Activated CD8-positive, alpha-beta memory T cell treated with anti-CD3 and anti-CD28 coated beads, Interleukin-2, amount 50 U/mL, for 24 hours (primary cell): ENCODE data around the gene MUC2.

ENCODE experiments used
- DNase-seq: peaks from one replicate; pipeline ENCODE4 v3.0.0-alpha.2; 2020; ENCODE audit errors: extremely low read depth

The MUC2 gene

DNA sequence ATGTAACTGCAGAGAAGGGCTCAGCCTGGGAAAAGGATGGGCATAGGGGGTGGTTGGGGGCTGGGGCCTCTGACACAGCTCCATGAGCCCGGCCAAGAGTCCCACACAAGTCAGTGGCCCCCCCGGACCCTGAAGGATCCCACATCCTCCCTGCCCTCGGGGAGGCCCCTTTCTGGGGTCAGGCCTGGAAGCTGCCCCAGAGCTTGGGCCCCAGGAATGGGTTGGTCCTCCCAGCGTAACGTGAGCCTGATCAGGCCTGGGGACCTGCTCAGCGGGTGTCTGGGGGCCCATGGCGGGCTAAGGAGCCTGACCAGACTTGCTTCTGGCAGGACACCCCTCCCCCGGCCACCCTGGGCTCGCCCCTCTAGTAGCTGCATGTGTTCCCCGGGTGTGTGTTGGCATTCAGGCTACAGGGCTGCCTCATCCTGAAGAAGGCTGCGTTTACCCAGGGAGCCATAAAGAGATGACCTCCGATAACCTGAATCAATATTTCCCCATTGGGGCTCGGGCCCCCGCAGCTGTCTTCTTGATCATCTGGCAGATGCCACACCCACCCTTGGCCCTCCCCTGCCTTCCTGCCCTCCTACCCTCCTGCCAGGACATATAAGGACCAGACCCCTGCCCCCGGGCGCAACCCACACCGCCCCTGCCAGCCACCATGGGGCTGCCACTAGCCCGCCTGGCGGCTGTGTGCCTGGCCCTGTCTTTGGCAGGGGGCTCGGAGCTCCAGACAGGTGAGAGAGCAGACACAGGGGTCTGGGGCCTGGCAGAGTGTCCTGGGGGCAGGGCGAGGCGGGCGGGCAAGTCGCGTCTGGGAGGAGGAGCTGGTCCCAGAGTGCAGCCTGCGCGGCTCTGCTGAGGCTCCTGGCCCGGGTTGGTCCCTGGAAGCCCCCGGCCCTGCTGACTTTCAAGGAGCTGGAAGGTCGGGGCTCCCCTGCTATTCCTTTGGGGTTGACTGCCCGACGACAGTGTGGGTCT, at the start of gene MUC2:
Gene MUC2, plus strand, starts transcription at position 631 of the 978 bp plus-strand sequence.
- DNase-seq, result no peak

DNA sequence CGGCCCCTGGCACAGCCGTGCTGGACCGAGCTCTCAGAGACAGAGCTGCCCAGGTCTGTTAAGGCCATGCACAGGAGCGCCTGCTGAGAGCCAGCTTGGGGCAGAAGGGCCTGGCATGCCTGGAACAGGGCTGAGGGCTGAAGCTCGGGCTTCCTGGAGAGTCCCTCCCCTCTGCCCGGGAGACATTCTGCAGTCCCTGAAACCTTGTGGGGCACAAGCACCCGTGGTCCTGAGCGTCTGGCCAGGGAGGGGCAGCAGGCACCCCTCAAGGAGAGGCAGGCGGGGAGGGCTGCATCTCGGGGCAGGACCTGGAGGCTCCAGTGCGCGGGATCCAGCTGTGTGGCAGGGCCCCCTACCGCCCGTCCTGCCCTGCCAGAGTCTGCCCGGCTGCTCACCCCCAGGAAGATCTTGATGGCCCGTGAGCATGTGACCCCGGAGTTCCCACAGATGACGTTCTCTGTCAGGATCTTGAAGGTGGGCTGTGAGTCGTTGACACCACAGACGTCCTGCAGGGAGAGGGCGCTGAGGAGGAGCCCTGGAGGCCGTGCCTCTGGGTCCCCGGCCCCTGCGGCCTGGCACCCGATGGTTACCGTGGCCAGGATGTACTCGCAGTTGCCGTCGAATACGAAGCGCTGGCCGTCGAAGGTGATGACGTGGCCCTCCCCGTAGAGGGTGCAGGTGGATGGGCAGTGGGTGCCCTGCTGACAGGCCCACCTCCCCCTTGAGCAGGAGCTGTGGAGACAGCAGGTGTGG, 49.1 kb upstream of the MUC2 start:
- DNase-seq, result no peak

DNA sequence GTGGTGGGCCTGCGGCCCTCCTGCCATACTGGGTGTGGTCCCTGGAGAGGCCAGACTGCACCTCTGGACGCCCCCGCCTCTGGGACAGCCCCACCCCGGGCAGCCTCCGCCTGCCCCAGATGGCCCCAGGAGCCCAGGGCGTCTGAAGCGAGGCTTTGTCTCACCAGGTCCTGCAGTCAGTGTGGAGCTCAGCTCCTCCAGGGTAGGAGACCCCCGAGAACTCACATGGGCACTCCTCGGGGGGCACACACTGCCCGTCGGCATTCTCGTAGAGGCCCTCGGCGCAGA, 48.6 kb upstream of the MUC2 start:
- DNase-seq, result no peak

DNA sequence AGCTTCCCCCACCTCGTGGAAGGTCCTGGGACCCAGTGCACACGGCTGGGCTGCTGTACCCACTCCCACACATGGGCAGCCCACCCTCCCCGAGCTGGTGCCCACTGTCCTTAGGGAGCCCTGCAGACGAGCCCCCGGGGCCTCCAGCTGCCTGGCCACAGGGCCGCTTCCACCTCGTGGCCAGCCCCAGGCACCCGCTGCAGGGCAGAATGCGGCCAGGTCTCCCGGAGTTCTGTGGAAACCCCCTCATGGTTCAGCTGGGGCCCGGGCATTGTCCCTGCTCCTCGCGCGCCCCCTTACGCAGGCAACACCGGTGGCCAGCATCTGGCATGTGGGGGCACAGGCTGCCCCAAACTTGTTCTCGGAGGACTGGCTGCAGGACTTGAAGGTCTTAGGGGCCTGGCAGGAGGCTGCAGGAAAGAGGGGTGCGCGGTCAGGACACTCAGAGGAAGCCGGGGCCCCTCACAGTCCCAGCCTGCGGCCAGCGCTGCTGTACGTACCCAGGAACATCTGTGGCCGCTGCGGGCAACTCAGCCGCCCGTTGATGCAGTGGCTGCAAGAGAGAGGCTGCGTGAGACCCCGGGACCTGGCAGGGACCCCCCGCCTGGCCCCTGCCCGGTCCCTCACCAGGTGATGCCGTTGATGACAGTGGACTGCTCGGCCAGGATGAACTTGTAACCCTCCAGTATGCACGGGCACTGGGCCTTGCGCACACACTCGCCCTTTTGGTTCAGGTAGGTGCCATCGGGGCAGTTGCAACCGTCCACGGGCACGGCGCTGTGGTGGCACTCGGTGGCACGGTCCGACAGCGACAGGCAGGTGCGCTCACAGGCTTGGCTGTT, 47.8 kb upstream of the MUC2 start:
- DNase-seq, result no peak

DNA sequence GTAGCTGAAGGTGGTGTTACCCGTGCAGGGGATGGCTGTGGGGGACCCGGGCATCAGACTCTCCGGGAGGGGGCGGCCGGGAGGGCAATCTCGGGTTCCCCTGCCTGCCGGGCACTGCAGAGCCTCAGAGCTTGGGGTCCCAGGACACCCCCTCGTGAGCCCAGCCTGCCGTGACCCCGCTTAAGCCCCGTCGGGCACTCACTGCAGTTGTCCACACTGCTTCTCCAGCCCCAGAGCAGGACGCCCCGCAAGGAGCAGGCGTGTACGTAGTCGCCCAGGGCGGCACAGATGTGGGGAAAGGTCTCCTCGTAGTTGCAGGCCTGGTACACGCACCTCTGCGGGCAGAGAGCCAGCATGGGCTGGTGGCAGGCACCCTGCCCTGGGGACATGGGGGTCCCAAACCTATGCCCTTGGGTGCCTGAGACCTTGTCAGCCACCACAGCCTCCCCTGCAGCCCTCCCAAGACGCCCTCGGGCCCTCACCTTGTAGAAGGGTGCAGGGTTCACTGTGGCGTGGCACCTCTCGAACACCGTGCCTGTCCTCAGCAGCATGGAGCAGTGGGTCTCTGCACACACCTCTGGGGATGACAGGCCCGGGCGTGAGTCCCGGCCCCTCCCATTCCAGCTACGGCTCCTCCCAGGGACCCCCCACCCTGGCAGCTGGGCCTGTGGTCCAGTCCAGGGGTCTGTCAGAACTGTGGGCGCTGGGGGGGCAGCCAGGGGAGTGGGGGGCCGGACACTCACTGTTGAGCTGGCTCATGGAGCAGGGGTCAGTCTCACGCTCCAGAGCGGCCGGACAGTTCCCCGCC, 47.0 kb upstream of the MUC2 start:
- no peak for DNase-seq

DNA sequence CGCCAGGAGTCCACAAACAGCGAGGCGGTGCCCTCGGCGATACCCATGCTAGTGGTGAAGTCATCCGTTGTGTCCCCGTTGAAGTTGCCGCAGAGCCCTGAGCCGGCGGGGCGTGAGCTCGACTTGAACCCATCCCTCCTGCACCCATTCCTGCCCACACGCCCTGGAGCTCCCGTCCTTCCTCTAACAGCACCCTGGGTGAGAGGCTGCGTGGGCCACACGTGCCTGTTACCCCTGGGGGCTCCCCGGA, 46.5 kb upstream of the MUC2 start:
- DNase-seq, result no peak

DNA sequence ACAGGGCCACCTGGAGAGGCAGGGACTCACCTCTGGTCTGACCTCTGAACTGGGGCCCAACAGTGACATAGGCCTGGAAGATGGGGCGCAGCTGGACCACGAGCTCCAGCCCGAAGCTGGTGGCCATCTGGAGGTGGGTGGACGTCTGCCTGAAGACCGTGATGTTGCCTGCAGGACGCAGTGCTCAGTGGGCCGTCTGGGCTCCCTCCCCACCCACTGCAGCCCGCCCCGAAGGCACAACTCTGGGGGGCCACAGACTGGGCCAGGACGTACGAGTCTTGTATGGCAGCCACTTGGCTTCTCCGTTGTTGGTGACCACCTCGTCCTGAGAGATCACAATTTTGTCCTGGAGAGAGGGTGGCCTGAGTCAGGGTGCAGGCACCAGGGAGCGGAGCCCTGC, 46.1 kb upstream of the MUC2 start:
- no peak for DNase-seq

DNA sequence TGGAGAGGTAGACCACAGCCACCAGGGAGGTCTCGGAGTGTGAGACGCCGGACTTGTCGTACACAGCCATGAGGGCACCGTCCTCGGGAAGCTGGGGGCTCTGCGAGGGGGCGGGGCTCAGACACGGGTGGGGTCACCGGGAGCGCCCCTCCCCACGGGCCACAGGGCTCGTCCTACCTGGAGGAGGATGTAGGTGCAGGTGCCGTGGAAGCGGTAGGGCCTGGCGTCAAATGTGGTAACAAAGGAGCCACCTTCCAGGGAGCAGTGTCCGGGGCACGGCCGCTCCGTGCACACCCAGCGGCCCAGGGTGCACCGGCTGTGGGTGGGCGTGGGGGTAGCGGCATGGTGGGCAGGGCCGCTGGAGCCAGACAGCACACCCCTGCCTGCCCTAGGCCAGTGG, 45.6 kb upstream of the MUC2 start:
- no peak for DNase-seq

DNA sequence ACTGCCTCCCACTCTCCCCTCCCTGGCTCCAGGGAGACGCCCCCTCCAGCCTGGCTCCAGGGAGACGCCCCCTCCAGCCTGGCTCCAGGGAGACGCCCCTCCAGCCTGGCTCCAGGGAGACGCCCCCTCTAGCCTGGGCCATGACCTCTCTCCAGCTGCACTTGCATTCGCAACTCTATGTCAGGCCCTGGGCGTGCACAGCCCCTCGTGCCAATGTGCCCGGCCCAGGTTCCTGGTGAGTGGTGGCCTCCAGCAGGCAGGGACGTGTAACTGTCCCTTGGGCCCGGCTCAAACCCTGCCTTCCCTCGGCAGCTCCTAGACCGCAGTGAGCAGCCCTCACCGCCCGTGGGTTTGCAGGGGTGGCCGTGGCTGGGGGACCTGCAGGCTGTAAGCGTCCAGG, 45.0 kb upstream of the MUC2 start:
- DNase-seq, result no peak

DNA sequence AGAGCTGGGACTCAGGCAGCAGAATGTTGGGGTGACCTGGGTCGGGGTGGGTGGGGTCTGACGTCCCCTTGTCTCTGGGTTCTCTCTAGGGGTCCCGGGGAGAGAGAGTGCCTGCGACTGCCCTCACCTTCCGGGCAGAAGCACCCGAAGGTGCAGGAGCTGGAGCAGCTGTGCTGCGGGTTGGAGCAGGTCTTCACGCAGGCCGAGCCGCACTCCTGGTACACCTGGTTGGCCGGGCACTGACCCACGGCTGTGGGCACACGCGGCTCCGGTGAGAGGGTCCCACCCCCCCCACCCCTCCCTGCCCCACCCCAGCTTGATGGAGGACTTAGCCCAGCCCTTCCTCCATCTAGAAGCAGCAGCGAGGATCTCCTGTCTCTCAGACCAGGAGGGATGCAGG, 44.6 kb upstream of the MUC2 start:
- no peak for DNase-seq

DNA sequence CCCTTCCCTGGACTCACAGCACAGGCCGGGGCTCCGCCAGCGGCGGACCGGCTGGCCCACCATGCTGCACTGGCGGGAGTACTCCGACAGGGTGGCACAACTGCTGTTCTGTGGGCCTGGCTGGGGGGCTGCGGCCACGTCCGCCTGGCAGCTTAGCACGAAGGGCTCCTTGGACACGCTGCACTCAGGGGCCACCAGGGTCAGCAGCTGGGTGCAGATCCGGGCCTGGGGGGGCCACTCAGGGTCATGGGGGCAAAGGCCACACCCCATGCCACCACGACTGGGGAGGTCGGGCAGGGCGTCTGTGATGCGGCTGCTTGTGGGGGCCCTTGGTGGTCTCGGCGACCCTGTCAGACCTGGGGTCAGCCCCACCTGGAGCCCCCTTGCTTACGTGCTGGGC, 44.1 kb upstream of the MUC2 start:
- DNase-seq, result no peak

DNA sequence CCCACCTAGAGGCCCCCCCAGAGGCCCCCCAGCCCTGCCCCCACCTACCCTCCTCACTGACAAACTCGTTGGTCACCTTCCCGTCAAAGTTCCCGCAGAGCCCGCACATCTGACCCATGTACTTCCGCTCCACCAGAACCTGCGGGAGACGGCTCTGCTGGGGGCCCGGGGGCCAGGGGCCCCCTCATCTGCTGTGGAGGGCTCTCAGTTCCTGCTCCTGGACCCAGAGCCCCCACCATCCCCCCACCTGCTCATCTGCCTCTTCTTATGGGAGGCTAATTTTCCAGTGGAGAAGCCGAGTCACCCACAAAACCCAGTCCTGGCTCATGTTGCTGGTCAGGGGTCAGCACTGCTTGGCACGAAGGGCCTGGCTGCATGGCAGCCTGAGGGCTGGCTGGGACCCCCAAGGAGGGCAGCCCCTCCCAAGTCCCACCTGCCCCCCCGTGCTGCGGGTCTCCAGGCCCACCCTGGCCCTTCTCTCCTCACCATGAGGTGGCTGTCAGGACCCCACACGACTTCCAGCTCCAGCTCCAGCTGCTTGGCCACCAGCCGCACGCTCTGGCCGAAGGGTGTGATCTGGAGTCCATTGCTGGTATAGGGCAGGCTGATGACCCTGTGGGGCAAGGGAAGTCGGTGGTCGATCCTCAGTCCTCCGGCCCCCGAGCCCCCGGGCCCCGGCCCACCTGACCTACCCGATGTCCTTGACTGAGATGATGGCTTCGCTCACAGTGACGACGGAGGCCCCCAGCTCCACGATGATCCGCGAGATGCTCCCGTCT, 43.4 kb upstream of the MUC2 start:
- DNase-seq, result no peak

DNA sequence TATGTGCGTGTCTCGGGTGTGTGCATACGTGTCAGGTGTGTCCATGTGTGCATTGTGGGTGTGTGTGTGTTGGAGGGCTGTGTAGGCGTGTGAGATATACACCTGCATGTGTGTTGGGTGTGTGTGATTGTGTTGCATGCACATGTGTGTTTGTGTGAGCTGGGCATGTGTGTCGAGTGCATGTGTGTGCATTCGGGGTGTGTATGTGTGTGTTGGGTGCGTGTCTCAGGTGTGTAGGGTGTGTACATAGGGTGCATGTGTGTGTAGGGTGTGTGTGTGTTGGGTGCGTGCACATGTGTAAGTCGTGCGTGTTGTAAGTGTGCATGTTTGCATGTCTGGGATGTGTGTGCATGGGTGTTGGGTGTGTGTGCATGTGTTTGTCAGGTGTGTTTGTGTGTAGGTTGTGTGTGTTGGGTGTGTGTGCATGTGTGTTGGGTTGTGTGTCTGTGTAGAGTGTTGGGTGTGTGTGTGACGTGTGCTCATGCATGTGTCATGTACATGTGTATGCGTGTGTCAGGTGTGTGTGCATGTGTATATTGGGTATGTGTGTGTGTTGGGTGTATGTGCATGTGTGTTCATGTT, 42.3 kb upstream of the MUC2 start:
- DNase-seq, result no peak

DNA sequence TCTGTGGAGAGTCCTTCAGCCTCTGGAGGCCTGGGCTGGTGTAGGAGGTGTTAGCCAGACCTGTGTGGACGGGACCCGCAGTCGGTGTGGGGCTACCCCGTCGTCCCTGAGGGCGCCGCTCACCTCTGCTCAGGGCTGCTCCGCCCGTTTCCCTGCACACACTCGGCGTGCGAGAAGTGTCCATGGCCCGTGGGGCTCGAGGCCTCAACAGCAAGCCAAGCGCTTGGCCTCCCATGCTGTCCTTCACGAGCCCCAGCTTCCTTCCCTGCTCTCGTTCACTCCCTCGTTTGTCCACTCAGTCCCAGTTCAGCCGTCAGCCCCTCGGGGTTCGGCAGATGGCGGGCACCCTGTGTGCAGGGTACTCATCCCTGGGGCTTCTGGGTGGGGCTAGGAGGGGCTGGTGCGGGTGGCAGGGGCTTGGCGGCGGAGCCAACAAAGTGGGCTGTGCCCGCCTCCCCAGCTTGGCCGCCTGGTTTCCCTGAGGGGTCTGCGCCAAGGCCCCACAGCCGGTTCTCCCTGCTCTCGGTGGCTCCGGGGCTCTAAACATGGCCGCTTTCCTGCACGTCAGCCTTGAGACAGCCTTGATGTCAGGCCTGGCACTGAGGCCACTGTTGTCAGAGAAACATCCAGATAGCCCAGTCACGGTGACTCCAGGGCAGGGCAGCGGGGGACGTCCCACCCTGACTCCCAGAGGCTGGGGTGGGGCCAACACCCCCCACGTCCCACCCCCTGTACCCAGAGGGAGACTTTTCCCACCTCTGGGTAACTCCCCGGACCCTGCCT, 41.5 kb upstream of the MUC2 start:
- no peak for DNase-seq

DNA sequence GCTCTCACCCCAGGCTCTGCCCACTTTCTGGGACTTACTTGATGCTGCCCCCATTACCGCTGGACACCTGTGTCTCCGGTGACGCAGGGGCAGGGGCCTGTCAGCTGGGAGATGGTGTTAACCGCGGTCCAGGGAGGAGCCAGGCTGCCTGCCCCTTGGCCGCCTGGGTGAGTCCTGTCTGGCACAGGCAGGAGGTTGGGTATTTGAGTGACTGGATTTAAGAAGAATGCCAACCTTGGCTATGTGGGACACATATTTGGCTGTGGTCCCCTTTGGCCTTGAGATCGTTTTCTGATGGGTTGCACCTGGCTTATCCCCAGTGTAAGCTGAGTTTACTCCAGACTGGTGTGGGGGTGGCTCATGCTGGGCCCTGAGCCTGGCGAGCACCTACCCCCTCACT, 40.7 kb upstream of the MUC2 start:
- no peak for DNase-seq

DNA sequence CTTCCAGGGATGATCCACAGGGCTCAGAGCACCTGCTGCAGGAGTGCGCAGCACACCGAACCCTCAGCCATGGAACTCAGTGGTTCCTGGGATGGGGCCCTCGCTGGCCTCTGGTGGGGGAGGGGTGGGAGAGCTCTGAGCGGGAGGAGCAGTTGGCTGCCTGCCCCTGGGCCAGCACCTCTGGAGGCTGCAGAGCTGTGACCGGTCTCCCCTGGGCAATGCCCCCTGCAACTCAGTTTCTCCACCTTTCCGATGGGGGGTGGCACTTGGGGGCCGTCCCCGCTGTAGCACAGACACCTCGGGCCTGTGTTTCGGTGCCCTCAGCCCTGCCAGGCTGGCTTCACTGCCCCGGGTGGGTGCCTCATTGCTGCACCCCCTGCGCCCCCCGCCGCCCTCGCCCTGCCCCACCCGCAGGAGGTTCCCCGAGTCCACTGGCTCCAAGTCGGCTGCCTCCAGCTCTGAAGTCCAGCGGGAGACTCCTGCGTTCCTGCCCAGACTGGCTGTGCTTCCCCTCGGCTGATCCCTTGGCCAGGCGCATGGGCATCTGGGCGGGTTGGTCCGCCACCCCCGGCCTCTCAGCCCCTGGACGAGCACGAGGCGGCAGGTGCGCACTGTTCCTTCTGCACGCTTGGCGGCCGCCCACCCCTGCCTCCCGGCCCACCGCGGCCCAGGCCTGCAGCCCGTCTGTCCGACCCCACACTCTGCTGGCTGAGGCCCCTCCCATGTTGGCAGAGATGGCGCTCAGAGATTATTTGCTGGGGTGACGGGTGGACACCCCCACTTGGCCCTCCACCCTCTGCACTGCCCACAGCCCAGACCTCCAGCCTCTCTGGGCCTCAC, 40.0 kb upstream of the MUC2 start:
- DNase-seq, result no peak

DNA sequence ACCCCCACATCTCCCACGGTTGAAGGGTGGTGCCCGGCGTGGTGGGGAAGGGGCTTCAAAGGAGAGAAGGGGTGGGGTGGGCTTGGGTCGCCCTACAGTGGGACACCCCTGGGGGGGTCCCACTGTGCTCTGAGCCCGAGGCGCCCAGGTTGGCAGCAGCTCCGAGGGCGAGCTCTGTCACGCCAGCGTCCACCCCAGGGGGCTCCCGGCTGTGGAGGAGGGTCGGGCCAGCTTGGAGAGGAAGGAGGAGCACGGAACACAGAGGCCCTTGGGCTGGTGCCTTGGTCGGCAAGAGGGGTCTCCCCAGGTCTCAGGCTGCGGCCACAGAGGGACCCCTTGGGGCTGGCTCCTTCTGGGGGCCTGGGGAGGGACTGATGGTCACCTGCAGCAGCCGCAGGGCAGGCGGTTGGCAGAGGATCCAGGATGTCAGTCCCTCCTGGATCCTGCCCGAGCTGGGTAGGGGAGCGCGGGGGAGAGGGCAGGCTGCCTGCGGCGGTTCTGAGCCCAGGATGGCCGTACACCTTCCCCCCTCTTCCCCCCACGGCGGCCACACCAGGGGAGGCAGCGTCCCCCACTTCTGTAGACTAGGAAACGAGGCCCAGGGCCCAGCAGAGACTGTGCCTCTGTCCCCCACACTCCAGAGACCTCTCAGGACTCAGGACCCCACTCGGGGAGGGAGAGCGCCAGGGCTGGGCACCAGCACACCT, 38.9 kb upstream of the MUC2 start:
- DNase-seq, result no peak

DNA sequence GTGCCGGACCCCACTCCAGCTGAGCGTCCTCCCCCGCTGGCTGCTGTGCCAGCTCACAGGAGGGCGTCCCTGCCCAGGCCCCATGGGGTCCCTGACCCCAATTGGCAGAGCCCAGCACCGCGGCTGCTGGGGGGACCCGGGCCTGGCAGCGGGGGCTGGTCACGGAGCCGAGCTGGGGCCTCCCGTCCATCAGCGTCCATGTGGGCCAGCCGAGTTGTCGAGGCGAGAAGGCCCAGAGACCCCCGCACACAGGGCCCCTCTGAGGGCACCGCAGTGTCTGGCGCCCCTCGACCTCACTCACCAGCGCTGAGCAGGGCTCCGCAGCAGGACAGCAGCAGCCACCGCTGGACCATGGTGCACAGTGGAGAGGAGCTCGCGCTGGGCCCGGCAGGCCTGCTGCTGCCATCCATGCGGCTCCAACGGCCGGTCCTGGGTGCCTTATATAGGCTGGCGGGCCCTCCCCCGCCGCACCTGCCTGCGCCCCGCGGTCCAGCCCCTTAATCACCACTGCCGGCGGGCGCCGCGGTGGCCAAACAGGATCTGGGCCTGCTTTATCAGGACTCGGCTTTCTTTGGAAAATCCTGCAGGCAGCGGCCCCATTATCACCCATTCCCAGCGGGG, 38.3 kb upstream of the MUC2 start, which contains the start of gene MUC6:
Gene MUC6, minus strand, starts transcription at position 416 of the 621 bp plus-strand sequence. Its CDS starts 63 bp downstream, at position 353.
- DNase-seq, result no peak
